Measurements from ENCODE around the gene SELENOH. TPM values are rescaled to one million over a fixed set of nuclear protein-coding genes. Genes with fewer than 3 reads are reported as not detected.

SELENOH gene
- polyA plus RNA-seq, 1 experiment, result 104 TPM

DNA sequence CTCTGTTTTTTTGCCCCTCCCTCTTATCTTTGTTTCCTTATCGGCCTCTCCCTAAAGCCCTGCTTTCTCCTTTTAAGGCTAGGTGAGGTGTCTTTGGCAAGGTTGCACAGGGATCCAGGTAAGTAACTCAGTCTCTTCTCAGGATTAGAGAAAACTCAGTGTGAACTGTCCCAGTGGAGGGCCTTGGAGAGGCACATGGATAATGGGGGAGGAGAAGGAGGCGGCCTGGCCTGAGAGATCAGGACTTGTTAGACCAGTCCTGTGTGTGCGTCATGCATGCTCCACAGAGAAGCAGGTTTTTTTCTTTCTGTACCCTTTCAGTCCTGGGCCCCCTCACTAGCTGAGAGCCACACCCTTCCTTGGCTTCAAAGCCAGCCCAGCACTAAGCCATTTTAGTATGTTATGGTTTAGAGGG is 40.2 kb downstream of the SELENOH start:
- POLR2A ChIA-PET, result no interaction called here
- no peak overlapping the region for H3K27ac ChIP-seq (ENCODE audit: low read depth, low read length)

DNA sequence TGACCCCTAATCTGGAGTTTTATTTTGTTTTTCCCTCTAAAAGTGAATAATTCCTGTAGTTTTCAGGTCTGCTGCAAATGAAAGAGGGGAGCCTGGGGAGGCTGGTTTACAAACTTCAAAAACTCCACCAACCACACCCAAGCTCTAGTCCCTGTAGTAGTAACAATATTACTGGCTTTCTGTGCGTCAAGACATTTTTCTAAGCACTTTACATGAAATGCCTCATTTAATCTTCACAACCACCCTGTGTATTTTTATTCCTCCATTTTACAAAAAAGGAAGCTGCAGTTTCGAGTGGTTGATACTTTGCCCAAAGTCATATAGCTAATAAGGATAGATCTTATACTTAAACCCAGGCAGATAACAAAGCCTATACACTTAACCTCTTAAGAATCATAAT is 43.8 kb downstream of the SELENOH start:
- CTCF ChIA-PET, result interaction anchor here (9.7 kb wide), 1 partner anchor 16 kb away, joined by 70 read pairs; no protein-coding TSS in a partner anchor
- TF ChIP-seq, protein P1, sequence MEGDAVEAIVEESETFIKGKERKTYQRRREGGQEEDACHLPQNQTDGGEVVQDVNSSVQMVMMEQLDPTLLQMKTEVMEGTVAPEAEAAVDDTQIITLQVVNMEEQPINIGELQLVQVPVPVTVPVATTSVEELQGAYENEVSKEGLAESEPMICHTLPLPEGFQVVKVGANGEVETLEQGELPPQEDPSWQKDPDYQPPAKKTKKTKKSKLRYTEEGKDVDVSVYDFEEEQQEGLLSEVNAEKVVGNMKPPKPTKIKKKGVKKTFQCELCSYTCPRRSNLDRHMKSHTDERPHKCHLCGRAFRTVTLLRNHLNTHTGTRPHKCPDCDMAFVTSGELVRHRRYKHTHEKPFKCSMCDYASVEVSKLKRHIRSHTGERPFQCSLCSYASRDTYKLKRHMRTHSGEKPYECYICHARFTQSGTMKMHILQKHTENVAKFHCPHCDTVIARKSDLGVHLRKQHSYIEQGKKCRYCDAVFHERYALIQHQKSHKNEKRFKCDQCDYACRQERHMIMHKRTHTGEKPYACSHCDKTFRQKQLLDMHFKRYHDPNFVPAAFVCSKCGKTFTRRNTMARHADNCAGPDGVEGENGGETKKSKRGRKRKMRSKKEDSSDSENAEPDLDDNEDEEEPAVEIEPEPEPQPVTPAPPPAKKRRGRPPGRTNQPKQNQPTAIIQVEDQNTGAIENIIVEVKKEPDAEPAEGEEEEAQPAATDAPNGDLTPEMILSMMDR (IDR thresholded peaks at IDR 0.05; ENCODE audit: low read depth, low read length), result no peak
- Histone ChIP-seq H3K27me3 (ENCODE audit: control insufficient read depth, insufficient read depth, low read length) (no peaks in the 10 kb centered on the region), H3K9me3 (ENCODE audit: control insufficient read depth, insufficient read depth, low read length) (no peaks in the 10 kb centered on the region), H3K27ac (ENCODE audit: low read depth, low read length) (no peak overlapping the region), H3K4me3 (ENCODE audit: low read depth, low read length) (no peak overlapping the region)
- no peak for DNase-seq (ENCODE audit: low read depth, low spot score)
- POLR2A ChIA-PET, result no interaction called here

More for the DNA sequence above, 40.2 kb downstream of the SELENOH start:
- TF ChIP-seq, protein P1 (IDR thresholded peaks at IDR 0.05; ENCODE audit: low read depth, low read length), result no peak
- H3K4me3 ChIP-seq (ENCODE audit: low read depth, low read length), result no peak overlapping the region
- DNase-seq (ENCODE audit: low read depth, low spot score), result no peak
- H3K9me3 ChIP-seq (ENCODE audit: control insufficient read depth, insufficient read depth, low read length), result no peaks in the 10 kb centered on the region
- CTCF ChIA-PET, result interaction anchor here (0.7 to 8.9 kb wide), 3 partner anchors 19 to 30 kb away, joined by 3 to 79 read pairs (median 5); partner anchors contain the start of gene BTBD18
- H3K27me3 ChIP-seq (ENCODE audit: control insufficient read depth, insufficient read depth, low read length), result no peaks in the 10 kb centered on the region

DNA sequence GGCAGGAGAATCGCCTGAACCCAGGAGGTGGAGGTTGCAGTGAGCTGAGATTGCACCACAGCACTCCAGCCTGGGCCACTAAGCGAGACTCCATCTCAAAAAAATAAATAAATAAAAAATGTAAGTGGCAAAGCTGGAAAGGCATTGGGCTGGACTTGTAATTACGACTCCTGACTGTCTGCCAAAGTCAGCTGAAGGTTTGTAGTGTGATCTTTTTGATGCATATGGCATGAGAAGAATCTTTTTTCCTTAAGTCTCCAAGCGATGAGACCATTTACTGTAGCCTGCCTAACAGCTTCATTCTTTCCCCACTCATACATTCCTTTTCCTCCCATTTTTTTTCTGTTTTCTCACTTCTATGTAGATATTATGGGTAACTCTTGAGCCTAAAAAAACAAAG is 45.1 kb downstream of the SELENOH start:
- ChIA-PET POLR2A (no interaction called here), CTCF (interaction anchor here (9.7 kb wide), 1 partner anchor 14 kb away, joined by 70 read pairs; no protein-coding TSS in a partner anchor)
- H3K9me3 ChIP-seq (ENCODE audit: control insufficient read depth, insufficient read depth, low read length), result no peaks in the 10 kb centered on the region; the same call in 1 of the 2 replicates
- H3K27me3 ChIP-seq (ENCODE audit: control insufficient read depth, insufficient read depth, low read length), result no peaks in the 10 kb centered on the region
- no peak for DNase-seq (ENCODE audit: low read depth, low spot score)
- H3K4me3 ChIP-seq (ENCODE audit: low read depth, low read length), result no peak overlapping the region
- no peak overlapping the region for H3K27ac ChIP-seq (ENCODE audit: low read depth, low read length)
- TF ChIP-seq, protein P1 (IDR thresholded peaks at IDR 0.05; ENCODE audit: low read depth, low read length), result no peak

DNA sequence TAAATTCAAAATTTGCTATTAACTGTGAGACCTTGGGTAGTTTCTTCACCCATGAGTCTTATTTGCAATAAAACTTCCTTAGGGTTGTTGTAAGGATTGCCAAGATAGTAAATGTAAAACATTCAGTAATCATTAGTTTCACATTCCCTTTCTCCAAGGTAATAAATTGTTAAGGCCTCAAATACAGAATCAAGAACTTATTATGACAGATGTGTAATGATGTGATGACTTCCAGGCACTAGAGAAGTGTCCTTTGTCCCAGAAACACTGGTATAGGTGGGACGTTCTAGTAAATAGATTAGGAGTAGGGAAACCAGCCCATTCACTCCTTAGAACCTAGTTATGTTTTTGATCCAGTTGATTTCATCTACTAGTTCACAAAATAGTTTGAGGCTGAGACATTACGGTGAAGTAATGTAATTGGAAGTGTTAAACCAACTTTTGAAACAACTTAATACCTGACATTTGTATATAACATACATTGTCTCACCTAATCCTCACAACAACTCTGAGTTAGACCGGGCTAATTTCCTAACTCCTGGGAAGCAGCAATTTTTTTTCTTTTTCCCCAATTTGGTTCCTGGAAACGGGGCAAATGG is 45.8 kb downstream of the SELENOH start:
- no peak overlapping the region for H3K27ac ChIP-seq (ENCODE audit: low read depth, low read length)
- ChIA-PET CTCF (interaction anchor here (0.8 to 9.7 kb wide), 2 partner anchors 10 to 13 kb away, joined by 3 to 70 read pairs; no protein-coding TSS in a partner anchor), POLR2A (interaction anchor here (0.6 kb wide), 1 partner anchor 12 kb away, joined by 6 read pairs; no protein-coding TSS in a partner anchor)
- DNase-seq (ENCODE audit: low read depth, low spot score), result no peak
- TF ChIP-seq, protein P1 (IDR thresholded peaks at IDR 0.05; ENCODE audit: low read depth, low read length), result no peak
- no peaks in the 10 kb centered on the region; the same call in 1 of the 2 replicates for H3K9me3 ChIP-seq (ENCODE audit: control insufficient read depth, insufficient read depth, low read length)
- H3K4me3 ChIP-seq (ENCODE audit: low read depth, low read length), result no peak overlapping the region
- no peaks in the 10 kb centered on the region for H3K27me3 ChIP-seq (ENCODE audit: control insufficient read depth, insufficient read depth, low read length)
